Measurements from ENCODE around the gene SRPRB. TPM values are rescaled to one million over a fixed set of nuclear protein-coding genes. Genes with fewer than 3 reads are reported as not detected.

Gene SRPRB
- polyA plus RNA-seq, 1 donor from 2014 or later, result 46.9 TPM

GRCh38 chr3:133773732-133774131 lies 31.9 kb upstream of the SRPRB start:
- no peaks in the 10 kb centered on the region for H3K79me2 ChIP-seq (replicated peaks; ENCODE audit: insufficient read depth, low read length)
- no peak overlapping the region for H3K9ac ChIP-seq (ENCODE audit: low read length)
- H4K20me1 ChIP-seq (ENCODE audit: insufficient read depth), result no peaks in the 10 kb centered on the region
- no peak overlapping the region for H2AFZ ChIP-seq (ENCODE audit: low read depth, low read length)
- no peaks in the 10 kb centered on the region for H3K9me2 ChIP-seq (ENCODE audit: insufficient read depth, low read length)
- no peak overlapping the region for H3K4me2 ChIP-seq (ENCODE audit: low read length)
- no peaks in the 10 kb centered on the region for H3F3A ChIP-seq (ENCODE audit: insufficient read depth, low read length, poor library complexity, severe bottlenecking)
- TF ChIP-seq RAD21 (conservative IDR thresholded peaks at IDR 0.05), result no peak
- no peak for TF ChIP-seq REST (IDR thresholded peaks at IDR 0.05; ENCODE audit: borderline replicate concordance)
- TF ChIP-seq MXI1 (conservative IDR thresholded peaks at IDR 0.05; ENCODE audit: poor library complexity, severe bottlenecking), result no peak
- no peak for TF ChIP-seq TAF1 (IDR thresholded peaks at IDR 0.05; ENCODE audit: low read depth)
- TF ChIP-seq EZH2 (IDR thresholded peaks at IDR 0.05; ENCODE audit: borderline replicate concordance, insufficient read depth, low read length, poor library complexity, severe bottlenecking), result no peak
- no peak for TF ChIP-seq CTCF (IDR thresholded peaks at IDR 0.05; ENCODE audit: poor library complexity, severe bottlenecking)
- no peak for TF ChIP-seq EP300 (conservative IDR thresholded peaks at IDR 0.05; ENCODE audit: poor library complexity, severe bottlenecking)
- no peak overlapping the region for H3K4me3 ChIP-seq (ENCODE audit: low read length)
- H3K9me3 ChIP-seq (ENCODE audit: low read length), result no peaks in the 10 kb centered on the region
- H3K27me3 ChIP-seq (ENCODE audit: insufficient read depth, low read depth, low read length), result no peaks in the 10 kb centered on the region
- H3K36me3 ChIP-seq (ENCODE audit: insufficient read depth, low read length), result no peaks in the 10 kb centered on the region
- H3K27ac ChIP-seq (ENCODE audit: low read length), result no peak overlapping the region

- no peaks in the 10 kb centered on the region for H4K20me1 ChIP-seq (ENCODE audit: insufficient read depth)
- no peak overlapping the region for H2AFZ ChIP-seq (ENCODE audit: low read depth, low read length)
- H3K79me2 ChIP-seq (replicated peaks; ENCODE audit: insufficient read depth, low read length), result no peaks in the 10 kb centered on the region
- no peaks in the 10 kb centered on the region for H3K9me3 ChIP-seq (ENCODE audit: low read length)
- TF ChIP-seq EZH2 (IDR thresholded peaks at IDR 0.05; ENCODE audit: borderline replicate concordance, insufficient read depth, low read length, poor library complexity, severe bottlenecking) (no peak), EP300 (conservative IDR thresholded peaks at IDR 0.05; ENCODE audit: poor library complexity, severe bottlenecking) (no peak), POLR2AphosphoS5 (IDR thresholded peaks at IDR 0.05) (no peak), MXI1 (conservative IDR thresholded peaks at IDR 0.05; ENCODE audit: poor library complexity, severe bottlenecking) (no peak)
- H3K27ac ChIP-seq (ENCODE audit: low read length), result no peak overlapping the region
- no peak overlapping the region for H3K4me2 ChIP-seq (ENCODE audit: low read length)
- no peak overlapping the region for H3K9ac ChIP-seq (ENCODE audit: low read length)
- no peaks in the 10 kb centered on the region for H3K36me3 ChIP-seq (ENCODE audit: insufficient read depth, low read length)
- no peak overlapping the region for H3K4me3 ChIP-seq (ENCODE audit: low read length)
- H3F3A ChIP-seq (ENCODE audit: insufficient read depth, low read length, poor library complexity, severe bottlenecking), result no peaks in the 10 kb centered on the region
- no peaks in the 10 kb centered on the region for H3K27me3 ChIP-seq (ENCODE audit: insufficient read depth, low read depth, low read length)
- H3K9me2 ChIP-seq (ENCODE audit: insufficient read depth, low read length), result no peaks in the 10 kb centered on the region
Observed at GRCh38 chr3:133775309-133775708, 30.3 kb upstream of the SRPRB start.

- Histone ChIP-seq H3K9me3 (ENCODE audit: low read length) (no peaks in the 10 kb centered on the region), H3K36me3 (ENCODE audit: insufficient read depth, low read length) (no peaks in the 10 kb centered on the region)
- TF ChIP-seq EP300 (conservative IDR thresholded peaks at IDR 0.05; ENCODE audit: poor library complexity, severe bottlenecking), result no peak
- TF ChIP-seq RAD21 (conservative IDR thresholded peaks at IDR 0.05), result no peak
- no peak for TF ChIP-seq EZH2 (IDR thresholded peaks at IDR 0.05; ENCODE audit: borderline replicate concordance, insufficient read depth, low read length, poor library complexity, severe bottlenecking)
- TF ChIP-seq REST (IDR thresholded peaks at IDR 0.05; ENCODE audit: borderline replicate concordance), result no peak
Observed at GRCh38 chr3:133775835-133776234, 29.8 kb upstream of the SRPRB start.

More at GRCh38 chr3:133775835-133776234, 29.8 kb upstream of the SRPRB start:
- no peaks in the 10 kb centered on the region for H4K20me1 ChIP-seq (ENCODE audit: insufficient read depth)
- no peak overlapping the region for H2AFZ ChIP-seq (ENCODE audit: low read depth, low read length)
- no peak overlapping the region for H3K9ac ChIP-seq (ENCODE audit: low read length)
- H3K9me2 ChIP-seq (ENCODE audit: insufficient read depth, low read length), result no peaks in the 10 kb centered on the region
- H3K79me2 ChIP-seq (replicated peaks; ENCODE audit: insufficient read depth, low read length), result no peaks in the 10 kb centered on the region
- no peak overlapping the region for H3K4me3 ChIP-seq (ENCODE audit: low read length)
- H3K27me3 ChIP-seq (ENCODE audit: insufficient read depth, low read depth, low read length), result no peaks in the 10 kb centered on the region
- H3K27ac ChIP-seq (ENCODE audit: low read length), result no peak overlapping the region
- no peak overlapping the region for H3K4me2 ChIP-seq (ENCODE audit: low read length)
- H3F3A ChIP-seq (ENCODE audit: insufficient read depth, low read length, poor library complexity, severe bottlenecking), result no peaks in the 10 kb centered on the region

Data from neural cell (in vitro differentiated cells).